ENCODE data around the gene TCN2.

GRCh38 chr22:30673136-30673535, 66.2 kb downstream of the TCN2 start:
- TF ChIP-seq CTCF (IDR thresholded peaks at IDR 0.05 in 8 of 11, conservative IDR thresholded peaks at IDR 0.05 in 3 of 11) (no peak), POLR2AphosphoS5 (IDR thresholded peaks at IDR 0.05) (no peak)

Data from spleen (tissue), 7 donors.